ENCODE data around the gene RNF149.
"Not testable (repeated sequence)": the region's sequence is repeated elsewhere in the genome, so short reads cannot be mapped to it uniquely, and the experiment has no call there.

RNF149 gene, protein sequence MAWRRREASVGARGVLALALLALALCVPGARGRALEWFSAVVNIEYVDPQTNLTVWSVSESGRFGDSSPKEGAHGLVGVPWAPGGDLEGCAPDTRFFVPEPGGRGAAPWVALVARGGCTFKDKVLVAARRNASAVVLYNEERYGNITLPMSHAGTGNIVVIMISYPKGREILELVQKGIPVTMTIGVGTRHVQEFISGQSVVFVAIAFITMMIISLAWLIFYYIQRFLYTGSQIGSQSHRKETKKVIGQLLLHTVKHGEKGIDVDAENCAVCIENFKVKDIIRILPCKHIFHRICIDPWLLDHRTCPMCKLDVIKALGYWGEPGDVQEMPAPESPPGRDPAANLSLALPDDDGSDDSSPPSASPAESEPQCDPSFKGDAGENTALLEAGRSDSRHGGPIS

DNA sequence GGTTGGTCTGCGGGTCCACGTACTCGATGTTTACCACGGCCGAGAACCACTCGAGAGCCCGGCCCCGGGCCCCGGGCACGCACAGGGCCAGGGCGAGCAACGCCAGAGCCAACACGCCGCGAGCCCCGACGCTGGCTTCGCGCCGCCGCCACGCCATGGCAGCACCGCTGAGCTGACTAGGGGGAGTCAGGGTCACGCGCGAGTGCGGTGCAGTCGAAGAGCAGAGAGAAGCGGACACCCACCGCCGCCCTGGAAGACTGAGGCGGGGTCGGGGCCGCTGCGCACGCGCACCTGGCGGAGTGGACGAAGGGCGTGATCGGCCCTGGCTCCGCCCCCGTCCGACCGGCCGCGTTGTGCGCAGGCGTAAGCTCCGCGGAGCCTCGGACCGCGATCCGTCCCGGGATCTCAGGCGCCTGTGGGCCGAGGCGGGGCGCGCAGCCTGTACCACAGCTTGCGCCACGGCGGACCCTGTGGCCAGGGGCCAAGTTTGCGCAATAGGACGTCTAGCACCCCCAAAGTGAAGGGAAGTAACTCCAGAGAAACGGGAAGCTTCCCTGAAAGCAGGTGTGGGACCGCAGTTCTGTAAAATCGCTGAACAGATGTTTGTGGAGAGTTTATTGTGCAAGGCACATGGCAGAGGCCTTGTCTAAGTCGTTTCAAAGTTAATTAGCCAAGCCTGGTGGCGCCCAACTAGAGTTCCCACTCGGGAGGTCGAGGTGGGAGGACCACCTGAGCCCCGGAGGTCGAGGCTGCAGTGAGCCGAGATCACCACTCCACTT is at the start of gene RNF149:
RNF149 (minus strand) TSS at position 270 of the 779 bp plus-strand sequence; CDS start at position 157, 113 bp downstream.
- DNase-seq (ENCODE audit: low read depth) = peak; percentile 47

DNA sequence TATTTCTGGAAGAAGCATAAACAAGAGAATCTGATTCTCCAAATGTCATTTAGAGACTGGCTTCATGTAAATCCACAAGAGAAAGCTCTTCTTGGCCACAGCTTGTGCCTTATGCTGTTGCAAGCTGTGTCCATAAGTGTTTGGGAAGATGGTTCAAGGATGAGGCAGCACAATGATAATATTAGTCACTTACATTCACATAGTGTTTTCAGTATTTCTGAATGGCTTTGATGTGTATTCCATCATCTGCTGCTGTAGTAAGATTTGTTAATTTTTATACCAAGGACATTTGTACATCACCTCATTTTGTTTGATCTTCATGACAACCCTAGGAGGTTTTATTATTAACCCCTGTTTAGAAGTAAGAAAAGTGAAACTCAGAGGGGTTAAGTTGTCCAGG is 48.9 kb upstream of the RNF149 start:
- no peak for DNase-seq (ENCODE audit: low read depth)

DNA sequence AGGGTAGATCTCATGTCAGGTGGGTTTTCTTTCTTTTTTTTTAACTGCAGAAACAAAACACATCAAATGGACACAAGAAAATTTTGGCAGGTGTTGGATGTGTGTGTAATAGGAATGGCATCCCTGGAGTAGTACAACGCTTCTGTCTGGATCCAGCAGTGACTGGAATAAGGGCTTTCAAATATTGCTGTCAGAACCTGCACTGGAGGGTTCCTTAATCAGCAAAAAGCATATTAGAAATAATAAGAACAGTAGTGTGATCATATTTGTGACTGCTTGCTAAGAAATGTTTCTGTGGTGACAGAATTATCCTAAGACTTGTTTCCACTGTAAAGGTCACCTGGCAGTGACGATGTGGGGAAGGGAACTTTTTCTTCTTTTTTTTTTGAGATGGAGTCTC is 48.0 kb upstream of the RNF149 start:
- DNase-seq (ENCODE audit: low read depth) = no peak

DNA sequence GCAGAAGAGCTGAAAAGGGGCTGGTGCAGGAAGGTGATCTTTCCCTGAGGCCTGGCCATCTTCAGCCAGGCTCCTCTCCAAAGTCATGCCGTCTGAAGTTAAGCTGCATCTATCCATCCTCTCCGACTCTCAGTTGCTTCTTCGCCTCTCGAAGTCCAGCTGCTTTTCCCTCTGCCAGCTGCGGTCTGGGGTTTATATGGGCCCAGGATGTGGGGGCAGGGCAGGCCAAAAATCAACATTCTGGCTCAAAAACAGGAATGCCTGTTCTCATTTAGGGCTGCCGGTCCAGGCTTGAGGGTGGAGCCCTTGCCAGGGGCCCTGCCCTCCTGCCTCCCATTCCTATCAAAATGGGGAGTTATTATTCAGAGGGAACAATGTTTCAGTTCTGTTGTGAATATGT is 47.6 kb upstream of the RNF149 start:
- no peak for DNase-seq (ENCODE audit: low read depth)

DNA sequence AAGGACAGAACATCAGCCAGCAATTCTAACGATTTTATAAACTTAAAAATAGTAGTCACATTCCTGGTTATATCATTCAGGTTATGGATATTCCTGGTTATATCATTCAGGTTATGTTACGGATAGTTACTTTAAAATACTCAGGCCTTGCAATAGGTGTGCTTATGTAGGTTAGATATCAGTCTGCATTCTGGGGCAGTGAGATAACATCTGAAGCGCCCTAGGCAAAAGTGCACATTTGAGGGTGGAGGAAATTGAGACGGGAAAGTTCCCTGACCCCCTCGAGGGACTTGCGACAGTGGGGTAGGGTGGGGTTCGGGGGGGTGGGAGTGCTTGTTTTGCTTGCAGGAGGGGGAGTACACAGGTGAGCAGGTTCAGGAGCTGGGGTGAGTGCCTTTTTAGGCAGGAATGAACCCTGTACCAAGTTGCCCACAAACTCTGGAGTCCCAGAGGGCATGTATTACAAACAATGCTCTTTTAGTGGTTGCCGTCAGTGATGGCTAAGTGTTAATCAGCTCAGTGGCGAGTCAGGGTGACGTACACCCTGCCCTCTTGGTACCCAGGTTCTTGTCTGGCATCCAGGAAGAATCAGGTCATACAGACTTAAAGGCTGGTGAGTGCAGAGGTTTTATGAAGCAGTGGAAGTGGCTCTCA is 47.0 kb upstream of the RNF149 start:
- DNase-seq (ENCODE audit: low read depth) = no peak

DNA sequence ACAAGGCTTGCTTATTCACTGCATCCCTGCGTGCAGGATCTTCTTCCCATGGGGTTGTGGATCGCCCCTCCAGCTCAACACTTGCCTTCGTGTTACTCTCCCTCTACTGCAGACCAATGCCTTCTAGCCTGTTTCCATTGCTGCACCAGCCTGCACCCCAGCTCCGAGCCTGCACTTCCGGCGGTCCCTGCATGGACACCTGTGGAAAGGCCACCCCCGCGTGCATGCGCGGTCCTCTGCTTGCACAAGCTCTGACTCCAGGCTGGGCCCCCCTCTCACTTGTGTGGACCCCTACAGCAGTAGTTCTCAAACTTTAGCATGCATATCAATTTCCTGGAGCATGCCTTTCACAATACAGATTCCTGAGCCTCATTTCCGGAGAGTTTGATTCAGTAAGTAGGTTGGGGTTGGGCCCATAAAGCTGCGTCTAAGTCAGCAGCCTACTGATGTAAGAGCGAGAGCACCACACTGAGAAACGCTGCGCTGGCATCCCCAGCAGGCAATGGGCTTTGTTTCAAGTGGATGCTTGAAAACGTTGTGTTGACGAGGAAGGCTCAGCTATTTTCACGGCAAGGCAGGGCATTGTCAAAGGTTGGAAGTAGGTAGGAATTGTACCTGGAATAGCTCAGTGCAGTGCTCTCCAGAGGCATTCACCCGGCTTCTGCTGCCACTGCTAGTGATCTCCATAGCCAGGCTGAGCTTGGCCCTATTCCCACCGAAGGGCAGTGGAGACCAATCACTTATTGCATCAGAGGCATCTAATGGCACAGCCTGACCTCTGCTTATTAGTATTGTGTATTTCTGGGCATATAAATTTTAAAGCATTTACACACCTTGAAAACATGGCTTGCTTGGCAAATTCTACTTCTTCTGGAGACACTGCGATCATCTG is 46.2 kb upstream of the RNF149 start:
- DNase-seq (ENCODE audit: low read depth) = no peak

DNA sequence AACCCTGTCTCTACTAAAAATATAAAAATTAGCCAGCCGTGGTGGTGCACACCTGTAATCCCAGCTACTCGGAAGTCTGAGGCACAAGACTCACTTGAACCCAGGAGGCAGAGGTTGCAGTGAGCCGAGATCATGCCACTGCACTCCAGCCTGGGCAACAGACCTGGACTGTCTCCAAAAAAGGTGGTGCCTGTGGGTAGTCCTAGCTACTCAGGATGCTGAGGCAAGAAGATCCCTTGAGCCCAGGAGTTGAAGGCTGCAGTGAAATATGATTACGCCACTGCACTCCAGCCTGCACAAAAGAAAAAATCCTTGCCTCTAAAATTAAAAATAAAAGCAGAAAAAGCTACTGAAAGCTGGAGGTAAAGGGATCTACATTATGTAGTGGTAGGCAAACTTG is 44.1 kb upstream of the RNF149 start:
- DNase-seq (ENCODE audit: low read depth) = not testable (repeated sequence)

DNA sequence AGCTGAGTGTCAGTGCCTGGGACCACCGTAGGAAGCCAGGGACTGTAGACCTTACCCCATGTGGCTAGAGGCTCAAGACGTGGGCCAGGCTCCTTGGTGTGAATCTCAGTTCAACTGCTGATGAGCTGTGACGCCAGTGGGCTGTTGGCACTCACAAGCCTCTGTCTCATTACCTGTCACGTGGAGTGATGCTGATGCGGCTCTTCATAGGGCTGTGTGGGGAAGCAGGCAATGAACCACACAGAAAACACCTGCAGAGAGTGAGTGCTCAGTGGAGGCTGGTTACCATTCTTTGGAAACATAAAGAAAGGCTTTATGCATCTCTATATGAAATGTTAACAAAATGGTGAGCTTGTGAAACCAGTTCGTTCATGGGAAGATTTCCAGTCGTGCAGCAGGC is 42.7 kb upstream of the RNF149 start:
- DNase-seq (ENCODE audit: low read depth) = no peak

DNA sequence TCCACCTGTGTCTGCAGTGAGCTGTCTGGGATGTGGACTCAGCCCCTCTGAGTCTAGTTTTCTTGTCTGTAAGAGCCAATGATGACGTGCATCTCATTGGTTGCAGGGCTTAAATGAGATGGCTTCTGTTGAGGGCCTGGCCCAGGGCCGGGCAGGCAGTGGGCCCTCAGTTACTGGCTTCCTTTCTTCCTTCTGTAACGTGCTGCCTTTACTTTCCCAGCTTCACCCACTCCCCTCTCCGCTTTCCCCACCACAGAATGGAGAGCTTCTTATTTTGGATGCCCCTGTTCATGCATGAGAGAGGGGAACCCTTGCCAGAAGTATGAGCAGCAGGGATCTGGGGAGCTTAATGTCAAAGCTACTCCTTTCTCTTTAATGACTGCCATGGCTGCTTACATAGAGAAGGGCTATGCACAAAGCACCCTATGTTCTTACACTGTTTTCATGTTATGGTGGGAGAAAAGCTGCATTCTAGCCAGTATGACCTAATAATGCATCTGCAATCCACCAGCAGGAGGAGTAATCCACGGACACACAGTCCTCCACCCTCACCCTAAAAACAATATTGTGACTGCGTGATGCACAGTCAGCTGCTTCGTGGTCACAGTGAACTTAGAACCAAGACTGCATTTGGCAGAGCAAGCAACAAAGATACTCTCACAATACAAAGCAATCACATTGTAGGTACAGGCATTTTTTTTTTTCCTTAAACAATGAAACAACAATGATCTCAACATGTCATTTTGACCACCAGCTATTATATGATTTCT is 41.6 kb upstream of the RNF149 start:
- no peak for DNase-seq (ENCODE audit: low read depth)

DNA sequence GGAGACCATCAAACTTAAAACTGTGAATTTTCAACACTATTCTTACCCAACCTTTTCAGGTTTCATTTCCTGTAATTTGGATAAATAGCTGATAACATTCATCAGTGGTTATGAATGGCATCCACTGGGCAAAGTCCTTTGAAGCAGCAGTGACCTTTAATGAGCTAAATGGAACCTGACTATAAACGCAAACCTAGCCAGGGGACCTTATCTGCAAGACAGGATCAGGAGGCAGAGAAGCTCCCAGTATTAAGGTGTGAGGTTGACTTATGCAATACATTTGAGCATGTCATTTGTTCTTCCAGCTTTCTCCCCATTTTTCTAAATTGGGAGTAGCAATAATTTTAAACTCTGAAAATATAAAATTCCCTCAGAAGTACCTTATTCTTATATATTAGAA is 40.4 kb upstream of the RNF149 start:
- no peak for DNase-seq (ENCODE audit: low read depth)

DNA sequence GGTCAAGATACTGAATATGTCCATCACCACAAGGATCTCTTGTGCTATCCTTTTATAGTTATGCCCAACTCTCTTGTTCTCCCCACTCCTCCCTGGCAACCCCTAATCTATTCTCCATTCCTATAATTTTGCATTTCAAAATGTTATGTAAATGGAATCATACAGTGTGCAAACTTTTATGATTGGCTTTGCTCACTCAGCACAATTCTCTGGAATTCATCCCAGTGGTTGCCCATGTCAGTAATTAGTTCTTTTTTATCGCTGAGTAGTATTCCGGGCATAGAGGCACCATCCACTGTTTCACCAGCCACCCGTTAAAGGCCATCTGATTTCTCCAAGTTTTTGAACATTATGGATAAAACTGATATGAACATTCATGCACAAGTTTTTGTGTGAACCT is 38.4 kb upstream of the RNF149 start:
- no peak for DNase-seq (ENCODE audit: low read depth)

DNA sequence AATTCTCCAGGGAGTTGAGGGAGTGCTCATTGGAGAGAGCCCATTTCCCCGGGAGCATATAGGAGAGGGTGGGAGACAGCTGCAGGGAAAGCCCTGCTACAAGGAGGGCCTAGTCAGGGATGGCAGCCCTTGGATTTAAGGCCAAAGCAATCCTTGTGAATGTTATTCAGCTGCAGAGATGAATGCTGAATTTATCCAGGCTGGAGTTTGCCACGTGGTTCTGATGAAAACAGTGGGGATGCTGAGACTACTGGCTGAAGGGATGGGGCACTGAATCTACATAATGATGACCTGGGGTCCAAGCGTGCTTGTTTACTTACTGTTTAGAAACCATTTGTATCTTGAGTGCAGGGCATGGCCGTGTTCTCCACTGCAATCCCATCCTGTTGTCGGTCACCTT is 35.6 kb upstream of the RNF149 start:
- no peak for DNase-seq (ENCODE audit: low read depth)

DNA sequence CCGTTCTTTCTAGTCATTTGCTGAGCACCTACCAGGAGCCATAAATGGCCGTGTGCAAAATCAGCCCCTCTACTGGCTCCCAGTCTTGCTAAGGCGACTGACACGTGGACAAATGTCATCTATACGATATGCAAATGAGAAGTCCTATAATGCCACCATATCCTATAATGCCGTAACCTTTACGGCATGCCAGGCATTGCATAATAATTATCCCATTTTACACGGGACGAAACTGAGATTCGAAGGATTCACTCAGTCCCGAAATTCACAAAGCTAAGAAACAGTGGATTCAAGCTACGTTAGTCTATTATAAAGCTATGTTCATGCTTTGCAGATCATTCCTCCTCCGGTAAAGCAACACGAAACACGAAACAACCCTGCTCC is 34.1 kb upstream of the RNF149 start:
- DNase-seq (ENCODE audit: low read depth) = no peak

DNA sequence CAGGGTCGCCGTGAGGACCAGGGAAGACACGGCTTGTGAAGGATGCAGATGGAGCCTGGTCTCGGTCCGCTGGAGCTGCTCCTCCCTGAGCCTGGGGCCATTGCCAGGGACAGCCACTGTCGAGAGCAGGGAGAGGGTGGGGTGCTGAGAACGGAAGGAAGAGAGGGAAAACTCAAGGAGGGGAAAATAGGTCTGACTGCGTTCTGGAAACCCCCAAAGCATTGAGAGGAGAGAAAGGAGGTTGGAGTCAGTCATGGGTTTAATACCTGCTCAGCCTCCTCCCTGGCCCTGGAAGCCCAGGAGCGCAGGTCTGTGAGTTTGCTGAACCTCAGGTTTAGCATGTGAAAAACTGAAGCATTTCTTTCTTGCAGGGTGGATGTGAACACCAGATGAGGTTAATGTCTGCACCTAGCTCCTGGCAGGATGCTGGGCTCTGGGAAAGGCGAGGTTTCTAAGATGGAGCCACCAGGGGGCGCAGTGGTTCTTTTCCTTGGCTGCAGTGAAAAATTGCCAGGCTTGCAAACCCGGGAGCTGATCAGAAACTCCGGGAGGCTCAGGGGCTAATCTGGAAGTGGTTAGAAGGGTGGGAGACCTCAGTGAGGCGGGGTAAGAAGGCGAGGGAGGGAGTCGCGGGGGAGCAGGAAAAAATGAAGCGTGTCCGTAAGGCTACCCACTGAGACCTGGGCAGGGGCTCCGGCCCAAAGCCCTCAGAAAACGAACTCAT is 33.6 kb upstream of the RNF149 start:
- no peak for DNase-seq (ENCODE audit: low read depth)

DNA sequence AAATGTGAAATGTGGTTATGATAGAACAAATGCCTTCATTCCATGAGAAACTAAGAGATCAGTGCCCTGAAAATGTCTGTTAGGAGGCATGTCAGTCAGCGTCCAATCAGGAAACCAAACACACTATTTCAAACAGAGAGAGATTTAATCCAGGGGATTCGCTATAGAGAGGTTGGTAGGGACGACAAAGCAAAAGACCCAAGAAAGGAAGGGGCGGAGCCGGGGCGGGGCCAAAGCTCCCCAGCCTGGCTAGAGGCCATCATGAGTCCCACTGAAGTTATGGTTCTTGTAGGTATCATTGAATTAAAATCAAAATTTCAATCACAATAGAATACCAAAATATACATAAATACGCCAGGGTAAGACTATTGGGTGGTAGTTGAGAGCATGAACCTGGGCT is 32.9 kb upstream of the RNF149 start:
- DNase-seq (ENCODE audit: low read depth) = no peak

DNA sequence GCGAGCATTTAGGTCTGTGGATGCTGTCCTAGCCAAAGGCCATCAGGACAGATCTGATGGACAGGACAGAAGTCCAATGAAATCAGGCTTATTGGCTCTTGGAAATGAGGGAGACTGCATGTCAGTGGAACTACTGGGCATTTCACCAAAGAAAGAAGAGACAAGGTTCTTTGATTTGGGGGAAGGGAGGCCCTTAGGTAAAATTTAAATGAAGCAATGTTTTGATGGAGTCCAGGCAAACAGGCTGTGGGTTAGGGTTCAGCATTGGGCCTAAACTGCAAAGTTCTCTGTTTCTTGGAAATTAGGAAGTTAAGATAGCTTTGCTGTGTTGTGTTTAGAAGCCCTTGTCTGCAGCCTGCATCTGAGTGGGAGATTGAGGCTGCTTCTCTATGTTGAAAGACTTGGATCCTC is 31.6 kb upstream of the RNF149 start:
- DNase-seq (ENCODE audit: low read depth) = no peak

DNA sequence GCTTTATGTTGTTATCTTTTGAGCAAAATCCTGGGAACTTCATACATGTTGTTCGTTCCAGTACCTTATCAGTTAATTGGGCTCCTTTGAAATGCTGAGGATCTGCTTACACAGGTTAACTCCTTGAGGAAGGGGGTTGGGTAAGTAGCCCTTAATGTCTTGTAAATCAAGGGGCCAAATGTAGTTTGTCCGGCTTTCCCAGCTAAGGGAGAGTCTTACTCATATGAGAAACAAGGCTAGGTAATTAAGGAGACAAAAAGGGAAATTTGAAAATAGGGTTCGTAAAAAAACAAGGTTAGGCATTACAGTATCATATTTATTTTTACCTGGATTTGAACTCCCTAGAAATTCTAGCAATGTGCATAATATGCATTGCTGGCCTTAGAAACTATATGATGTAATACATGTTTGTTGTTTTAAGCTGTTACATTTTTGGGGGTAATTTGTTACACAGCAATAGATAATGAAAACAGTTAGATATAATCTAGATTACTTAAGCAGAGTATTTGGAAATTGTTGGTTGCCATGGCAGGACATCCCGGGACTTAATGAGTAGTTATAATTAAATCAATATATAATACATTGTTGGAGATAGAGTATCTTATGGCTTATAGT is 30.9 kb upstream of the RNF149 start:
- no peak for DNase-seq (ENCODE audit: low read depth)

DNA sequence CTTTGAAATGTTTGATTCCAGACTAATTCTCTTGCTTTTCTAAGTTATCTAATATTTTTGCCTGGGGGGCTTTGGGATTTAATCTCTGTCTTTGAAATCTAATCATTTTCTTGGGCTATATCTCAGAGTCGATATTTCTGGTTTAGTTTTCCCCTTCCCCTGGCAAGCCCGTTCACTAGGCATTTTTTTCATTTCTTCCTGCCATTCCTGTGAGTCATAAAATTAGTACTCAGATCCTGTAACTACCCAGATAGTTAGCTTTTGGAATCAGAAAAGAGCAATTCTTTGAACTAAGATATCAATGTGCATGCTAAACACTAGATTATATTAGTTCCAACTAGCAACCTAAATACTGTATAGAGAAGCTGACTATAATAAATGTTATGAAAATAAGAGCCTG is 29.4 kb upstream of the RNF149 start:
- DNase-seq (ENCODE audit: low read depth) = no peak

DNA sequence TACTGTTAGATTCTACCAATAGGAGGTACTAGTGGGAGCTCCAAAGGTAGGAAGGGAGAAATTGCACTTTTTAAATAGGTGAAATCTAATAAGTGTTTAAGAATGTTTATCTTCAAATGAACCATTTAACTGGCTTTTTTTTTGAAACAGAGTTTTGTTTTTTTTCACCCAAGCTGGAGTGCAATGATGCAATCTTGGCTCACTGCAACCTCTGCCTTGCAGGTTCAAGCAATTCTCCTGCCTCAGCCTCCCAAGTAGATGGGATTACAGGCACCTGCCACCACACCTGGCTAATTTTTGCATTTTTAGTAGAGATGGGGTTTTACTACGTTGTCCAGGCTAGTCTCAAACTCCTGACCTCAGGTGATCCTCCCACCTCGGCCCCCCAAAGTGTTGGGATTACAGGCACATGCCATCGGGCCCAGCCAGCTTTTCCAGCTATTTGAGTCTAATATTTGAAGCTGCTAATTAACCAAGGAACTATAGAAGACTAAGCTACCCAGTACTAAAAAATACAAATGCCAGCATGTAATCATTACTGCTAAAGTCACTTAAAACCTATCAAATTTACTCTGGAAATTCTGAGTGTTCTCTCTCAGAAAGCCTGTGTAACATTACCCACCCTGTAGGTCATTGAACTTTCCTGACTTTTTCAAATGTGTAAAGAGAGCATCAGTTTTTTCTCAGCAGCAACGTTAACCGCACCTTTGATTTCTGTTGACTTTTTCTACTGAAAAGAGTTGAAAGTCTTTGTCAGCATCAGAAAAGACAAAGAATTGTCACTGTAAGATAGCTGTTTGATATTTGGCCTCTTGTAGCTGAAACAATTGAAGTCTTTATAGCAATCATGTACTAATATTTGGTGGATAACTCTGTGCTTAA is 24.6 kb upstream of the RNF149 start:
- no peak for DNase-seq (ENCODE audit: low read depth)

Measured in GM04503 (cell line).